Gastrocnemius medialis (tissue), 4 donors: ENCODE results near the gene LYRM7.

Source experiments
- POLR2A ChIP-seq, 2 donors: fragments of 450-650 bp; IDR thresholded peaks; one replicate each; pipeline ENCODE4 v1.6.1; 2017; ENCODE audit warnings: antibody characterized with exemption in 2 of 2, mild to moderate bottlenecking in 2 of 2, moderate library complexity in 2 of 2
- TF ChIP-seq, protein P1 (sequence below), 5 experiments: fragments of 450-650 bp in 3 of 5; fragments of 200-600 bp in 2 of 5; sonication (generic) in 2 of 5; IDR thresholded peaks in 4 of 5; conservative IDR thresholded peaks in 1 of 5; 1 replicate in 4 of 5; 2 replicates in 1 of 5; pipeline ENCODE4 v1.5.1; 2016 to 2019; ENCODE audit warnings: antibody characterized with exemption in 5 of 5, mild to moderate bottlenecking in 3 of 5, moderate library complexity in 3 of 5

DNA sequence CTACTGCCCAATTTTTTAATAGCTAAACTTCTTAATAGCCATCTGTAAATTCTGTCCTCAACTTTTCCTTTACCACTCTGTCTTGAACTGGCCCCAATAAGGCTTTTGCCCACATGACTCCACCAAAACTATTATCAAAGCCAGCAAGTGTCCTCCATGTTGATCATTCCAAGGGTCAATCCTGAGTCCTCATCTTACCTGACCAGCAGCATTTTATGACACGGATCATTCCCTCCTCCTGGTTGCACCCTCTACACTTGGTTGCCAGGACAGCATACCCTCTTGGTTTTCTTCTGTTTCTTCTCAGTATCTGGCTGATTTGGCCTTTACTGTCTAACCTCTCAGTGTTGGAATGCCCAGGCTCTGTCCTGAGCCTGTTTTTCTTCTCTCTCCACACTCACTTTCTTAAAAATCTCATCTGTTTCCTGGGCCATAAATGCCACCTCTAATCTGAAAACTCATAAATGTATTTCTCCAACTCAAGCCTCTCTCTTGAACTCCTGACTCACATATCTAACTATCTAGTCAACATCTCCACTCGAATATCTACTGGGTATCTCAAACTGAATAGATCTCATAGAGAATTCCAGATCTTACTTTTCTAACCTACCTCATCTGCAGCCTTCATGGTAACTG is 53.1 kb downstream of the LYRM7 start:
- no peak for TF ChIP-seq POLR2A (IDR thresholded peaks at IDR 0.05)
- TF ChIP-seq, protein P1, sequence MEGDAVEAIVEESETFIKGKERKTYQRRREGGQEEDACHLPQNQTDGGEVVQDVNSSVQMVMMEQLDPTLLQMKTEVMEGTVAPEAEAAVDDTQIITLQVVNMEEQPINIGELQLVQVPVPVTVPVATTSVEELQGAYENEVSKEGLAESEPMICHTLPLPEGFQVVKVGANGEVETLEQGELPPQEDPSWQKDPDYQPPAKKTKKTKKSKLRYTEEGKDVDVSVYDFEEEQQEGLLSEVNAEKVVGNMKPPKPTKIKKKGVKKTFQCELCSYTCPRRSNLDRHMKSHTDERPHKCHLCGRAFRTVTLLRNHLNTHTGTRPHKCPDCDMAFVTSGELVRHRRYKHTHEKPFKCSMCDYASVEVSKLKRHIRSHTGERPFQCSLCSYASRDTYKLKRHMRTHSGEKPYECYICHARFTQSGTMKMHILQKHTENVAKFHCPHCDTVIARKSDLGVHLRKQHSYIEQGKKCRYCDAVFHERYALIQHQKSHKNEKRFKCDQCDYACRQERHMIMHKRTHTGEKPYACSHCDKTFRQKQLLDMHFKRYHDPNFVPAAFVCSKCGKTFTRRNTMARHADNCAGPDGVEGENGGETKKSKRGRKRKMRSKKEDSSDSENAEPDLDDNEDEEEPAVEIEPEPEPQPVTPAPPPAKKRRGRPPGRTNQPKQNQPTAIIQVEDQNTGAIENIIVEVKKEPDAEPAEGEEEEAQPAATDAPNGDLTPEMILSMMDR (IDR thresholded peaks at IDR 0.05 in 4 of 5, conservative IDR thresholded peaks at IDR 0.05 in 1 of 5): no peak
